ENCODE results near the gene FBLIM1.
"Not testable (repeated sequence)": the region's sequence is repeated elsewhere in the genome, so short reads cannot be mapped to it uniquely, and the experiment has no call there.

The FBLIM1 gene

DNA sequence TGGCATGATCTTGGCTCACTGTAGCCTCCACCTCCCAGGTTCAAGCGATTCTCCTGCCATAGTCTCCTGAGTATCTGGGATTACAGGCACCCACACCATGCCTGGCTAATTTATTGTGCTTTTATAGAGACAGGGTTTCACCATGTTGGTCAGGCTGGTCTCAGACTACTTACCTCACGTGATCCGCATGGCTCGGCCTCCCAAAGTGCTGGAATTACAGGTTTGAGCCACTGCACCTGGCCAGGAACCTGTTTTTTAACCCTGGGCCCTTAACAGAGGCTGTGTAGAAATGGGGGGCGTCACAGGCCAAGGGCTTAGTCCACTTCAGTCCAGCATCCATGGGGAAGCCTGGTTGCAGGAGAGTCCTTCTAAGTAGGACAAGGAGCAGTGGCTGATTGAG, 9.3 kb downstream of the FBLIM1 start:
- DNase-seq (ENCODE audit: low read depth, low spot score): no peak

DNA sequence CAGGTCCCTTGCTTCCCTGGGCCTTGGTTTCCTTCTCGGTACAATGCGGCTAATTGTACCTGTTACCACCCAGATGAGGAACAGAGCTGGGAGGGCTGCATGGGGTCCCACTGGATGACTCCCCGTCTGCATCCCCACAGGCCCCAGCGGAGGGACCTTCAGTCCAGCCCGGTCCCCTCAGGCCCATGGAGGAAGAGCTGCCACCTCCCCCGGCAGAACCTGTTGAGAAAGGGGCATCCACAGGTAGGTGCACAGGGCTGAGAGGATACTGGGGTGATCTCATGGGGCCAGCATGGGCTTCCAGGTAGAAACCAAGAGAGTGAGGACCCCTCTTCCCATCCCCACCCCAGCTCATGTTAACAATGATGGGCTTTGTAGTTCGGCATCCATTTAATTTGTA, 9.8 kb downstream of the FBLIM1 start:
- DNase-seq (ENCODE audit: low read depth, low spot score): no peak

DNA sequence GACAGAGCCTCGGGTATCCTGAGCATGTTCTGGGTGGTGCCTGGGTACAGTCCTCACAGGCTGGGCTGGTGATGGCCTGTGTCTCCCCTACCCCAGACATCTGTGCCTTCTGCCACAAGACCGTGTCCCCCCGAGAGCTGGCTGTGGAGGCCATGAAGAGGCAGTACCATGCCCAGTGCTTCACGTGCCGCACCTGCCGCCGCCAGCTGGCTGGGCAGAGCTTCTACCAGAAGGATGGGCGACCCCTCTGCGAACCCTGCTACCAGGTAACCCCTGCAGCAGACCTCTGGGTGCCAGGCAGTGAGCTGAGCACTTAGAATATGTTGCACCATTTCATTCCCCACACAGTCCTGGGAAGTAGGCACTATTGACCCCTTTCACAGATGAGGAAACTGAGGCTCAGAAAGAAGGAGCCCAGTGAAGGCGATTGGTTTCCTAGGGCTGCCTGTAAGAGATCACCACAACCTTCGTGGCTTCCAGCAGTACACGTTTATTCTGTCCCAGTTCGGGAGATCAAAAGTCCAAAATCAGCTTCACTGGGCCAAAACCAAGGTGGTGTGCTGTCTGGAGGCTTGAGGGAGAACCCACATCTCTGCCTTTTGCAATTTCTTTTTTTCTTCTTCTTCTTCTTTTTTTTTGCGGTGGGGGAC, 11.8 kb downstream of the FBLIM1 start:
- DNase-seq (ENCODE audit: low read depth, low spot score): no peak

DNA sequence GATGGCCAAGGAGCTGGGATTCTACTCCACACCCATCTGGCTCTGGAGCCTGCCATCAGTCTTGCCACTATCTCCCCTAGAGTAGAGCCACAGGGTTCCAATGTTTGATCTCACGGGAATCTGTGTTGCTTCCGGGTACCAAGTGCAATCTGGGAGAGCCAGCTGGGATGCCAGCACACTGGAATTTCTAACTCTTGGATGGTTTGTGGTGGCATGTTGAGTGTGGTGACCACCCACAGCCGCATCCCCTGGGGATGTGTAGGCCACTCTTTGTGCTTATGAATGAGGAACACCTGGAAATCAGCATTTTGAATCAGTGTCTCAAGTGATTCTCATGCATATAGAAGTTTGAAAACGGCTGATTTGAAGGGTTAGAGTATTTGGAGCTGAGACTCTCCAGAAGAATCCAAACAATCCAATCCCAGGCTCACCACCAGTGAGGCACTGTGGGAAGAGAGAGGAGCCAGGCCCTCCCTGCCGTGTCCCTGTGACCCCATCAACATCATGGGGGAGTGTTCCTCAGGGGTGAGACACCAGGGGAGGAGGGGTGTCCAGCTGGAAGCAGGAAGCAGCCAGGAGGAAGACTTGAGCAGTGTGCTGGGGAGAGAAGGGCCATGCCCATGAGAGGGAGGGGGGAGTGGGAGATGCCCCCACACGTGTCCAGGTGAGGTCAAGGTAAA, 13.4 kb downstream of the FBLIM1 start:
- DNase-seq (ENCODE audit: low read depth, low spot score): no peak

DNA sequence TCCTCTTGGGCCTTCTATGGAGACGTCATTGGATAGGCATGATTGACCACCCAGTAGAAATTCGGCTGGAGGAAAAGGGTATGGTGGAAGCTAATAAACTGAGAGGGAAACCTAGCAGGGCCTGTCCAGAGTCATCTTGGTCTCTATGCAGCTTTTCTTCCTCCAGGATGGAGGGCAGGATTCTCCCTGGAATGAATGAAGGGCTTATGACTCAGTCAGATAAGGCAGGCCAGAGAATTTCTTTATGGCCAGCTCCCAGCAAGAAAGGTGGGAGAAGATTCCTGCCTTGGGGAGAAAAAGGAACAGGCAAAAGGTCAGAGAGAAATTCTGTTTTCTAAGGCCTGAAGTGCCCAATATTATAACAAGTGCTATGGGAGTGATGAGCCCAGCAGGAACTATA, 17.1 kb downstream of the FBLIM1 start:
- DNase-seq (ENCODE audit: low read depth, low spot score): no peak

DNA sequence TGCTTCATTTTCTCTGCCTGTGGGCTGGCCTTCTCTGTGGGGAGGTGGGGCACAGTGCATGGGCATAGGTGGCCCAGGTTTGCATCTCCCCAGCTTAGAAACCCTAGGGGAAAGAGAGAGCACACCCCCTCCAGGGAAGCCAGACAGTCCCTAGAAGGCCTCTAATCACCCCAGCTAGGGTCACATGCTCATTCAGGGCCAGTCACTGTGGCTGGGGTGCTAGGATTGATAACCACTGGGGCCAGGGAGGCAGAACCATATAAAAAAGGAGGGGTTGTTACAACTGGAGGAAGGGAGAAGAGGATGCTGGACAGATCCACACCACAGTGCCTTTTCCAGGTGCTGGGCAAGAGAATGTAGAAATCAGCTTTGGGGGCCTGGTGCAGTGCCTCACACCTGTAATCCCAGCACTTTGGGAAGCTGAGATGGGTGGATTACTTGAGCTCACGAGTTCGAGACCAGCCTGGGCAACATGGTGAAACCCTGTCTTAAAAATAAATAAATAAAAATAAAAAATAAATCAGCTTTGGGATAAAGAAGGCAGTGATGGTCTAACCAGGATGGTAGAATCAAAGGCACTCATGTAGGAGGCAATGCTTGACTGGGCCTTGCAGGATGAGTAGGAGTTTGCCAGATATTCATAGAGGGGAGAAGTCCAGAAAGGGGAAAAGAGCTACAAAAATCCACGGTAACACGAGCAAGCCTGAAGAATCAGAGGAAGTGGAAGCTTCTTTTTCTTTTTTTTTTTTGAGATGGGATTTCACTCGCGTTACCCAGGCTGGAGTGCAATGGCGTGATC, 19.5 kb downstream of the FBLIM1 start:
- DNase-seq (ENCODE audit: low read depth, low spot score): no peak

DNA sequence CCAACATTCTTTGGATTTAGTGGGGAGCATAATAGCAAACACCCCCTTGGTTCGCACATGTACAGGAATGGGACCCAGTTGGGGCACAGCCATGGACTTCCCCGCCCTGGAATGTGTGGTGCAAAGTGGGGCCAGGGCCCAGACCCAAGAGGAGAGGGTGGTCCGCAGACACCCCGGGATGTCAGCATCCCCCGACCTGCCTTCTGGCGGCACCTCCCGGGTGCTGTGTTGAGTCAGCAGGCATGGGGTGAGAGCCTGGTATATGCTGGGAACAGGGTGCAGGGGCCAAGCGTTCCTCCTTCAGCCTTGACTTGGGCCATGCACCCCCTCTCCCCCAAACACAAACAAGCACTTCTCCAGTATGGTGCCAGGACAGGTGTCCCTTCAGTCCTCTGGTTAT, 27.1 kb downstream of the FBLIM1 start:
- DNase-seq (ENCODE audit: low read depth, low spot score): no peak

DNA sequence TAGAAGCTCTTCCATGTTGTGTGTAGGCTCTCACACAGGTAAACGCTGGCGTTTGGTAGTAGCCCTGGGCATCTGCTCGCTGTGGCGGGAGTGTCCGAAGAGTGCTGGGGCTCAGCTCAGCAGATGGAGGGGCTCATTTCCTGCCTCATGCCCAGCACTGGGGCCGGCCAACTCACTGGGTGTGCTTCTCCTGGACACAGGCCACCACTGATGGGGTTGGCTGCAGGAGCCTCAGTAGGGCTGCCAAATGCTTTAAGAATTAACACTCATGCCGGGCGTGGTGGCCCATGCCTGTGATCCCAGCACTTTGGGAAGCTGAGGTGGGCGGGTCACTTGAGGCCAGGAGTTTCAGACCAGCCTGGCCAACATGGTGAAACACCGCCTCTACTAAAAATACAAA, 28.0 kb downstream of the FBLIM1 start:
- peak; percentile 74 for DNase-seq (ENCODE audit: low read depth, low spot score)

DNA sequence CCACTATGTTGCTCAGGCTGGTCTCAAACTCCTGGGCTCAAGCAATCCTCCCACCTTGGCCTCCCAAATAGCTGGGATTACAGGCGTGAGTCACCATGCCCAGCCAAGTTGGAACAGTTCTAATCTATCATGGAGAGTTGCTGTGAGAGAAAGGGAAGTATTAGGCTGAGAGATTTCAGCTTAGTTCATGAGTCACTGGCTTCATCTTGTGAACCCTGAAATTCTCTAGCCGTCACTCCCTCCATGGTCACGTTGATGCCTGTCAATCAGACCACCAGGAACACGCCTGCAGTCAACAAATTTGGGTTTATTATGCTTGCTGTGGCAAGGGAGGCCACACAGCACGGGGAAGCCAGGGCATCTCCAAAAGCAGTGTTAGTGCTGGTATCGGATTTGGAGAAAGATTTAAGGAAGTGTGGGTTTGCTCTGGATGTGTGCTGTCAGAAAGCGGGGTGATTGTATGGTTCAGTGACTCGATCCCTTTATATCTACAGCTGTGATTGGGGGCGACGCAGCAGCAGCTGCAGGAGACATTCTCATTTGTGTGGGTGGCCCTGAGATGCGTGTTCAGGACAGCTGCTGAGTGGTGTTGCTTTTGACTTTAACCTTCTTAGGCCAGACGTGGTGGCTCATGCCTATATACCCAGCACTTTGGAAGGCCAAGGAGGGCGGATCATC, 30.2 kb downstream of the FBLIM1 start:
- DNase-seq (ENCODE audit: low read depth, low spot score): peak; percentile 57

DNA sequence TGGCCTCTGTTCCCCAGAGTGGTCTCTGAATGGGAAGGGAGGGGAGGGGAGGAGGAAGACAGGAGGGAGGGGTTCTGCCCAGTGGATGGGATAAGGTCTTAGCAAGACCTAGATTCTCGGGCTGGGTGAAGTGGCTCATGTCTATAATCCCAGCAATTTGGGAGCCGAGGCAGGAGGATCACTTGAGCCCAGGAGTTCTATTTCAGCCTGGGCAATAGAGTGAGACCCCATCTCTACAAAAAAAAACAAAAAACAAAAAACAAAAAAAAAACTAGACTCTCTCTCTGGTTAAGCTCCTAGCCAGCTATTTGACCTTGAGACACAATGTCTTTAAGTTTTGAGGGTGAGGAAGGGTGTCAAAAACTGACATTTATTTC, 37.5 kb downstream of the FBLIM1 start:
- DNase-seq (ENCODE audit: low read depth, low spot score): no peak

DNA sequence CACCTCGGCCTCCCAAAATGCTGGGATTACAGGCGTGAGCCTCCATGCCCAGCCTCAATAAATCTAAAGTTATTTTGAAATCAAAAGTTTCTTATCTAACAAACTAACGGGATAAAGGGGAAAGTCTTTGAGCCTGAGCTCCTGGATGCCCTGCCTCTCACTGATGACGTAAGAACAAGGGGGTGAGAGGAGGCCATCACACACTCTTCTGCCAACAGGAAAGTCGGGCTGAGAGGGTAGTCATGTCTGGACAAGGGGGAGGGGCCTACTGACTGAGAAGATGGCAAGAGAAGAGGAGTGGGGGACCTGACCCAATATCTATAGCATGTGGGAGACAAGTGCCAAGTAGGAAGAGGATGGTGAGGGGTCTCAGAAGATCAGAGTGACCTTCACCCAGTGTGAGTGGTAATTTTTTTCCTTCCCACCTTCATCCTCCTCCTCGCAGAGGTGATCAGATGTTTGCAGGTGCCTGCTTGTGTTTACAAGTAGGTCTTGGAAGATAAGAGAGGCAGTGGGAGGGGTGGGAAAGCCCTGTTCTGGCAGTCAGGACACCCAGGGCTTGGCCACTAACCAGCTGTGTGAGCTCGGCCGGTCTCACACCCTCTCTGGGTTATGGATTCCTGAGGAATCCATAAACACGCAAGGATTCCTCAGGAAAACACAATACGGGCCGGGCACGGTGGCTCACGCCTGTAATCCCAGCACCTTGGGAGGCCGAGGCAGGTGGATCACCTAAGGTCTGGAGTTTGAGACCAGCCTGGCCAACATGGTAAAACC, 39.2 kb downstream of the FBLIM1 start:
- no peak for DNase-seq (ENCODE audit: low read depth, low spot score)

DNA sequence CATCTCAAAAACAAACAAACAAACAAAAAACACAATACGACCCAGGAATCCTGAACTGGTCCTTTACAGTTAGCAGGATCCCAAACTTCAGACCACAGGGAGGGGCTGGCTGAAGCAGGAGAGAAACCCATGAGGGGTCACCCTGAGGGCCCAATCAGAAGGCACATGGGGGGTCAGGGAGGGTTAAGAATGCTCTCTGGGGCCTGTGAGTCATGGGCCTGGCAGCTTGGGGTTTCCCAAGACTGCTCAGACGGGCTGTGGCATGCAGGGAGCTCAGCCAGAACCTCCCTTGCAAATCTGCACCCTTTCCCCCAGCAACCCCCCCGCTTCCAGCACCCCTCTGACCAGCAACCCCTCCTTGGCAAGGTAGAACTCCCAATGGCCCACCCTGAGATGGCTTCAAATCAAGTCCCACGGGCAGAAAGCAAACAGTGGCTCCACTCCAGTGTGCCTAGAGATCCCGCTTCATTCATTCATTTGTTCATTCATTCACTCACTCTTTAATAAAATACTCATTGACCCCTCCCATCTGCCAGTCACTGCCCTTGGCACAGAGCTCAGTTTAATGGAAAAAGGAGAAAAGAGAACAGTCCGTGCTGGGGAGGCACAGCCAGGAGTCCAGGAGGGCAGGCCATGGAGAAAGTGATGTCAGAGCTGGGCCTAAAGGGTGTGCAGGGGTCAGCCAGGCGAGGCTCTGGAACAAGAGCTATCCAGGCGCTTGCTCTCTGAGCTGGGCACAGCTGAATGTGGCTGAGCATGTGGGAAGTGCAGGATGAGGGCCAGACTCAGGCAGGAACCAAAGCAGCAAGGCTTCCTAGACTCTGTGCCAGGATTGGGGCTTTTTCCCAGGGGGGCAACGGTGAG, 40.6 kb downstream of the FBLIM1 start:
- peak; percentile 99 for DNase-seq (ENCODE audit: low read depth, low spot score)

DNA sequence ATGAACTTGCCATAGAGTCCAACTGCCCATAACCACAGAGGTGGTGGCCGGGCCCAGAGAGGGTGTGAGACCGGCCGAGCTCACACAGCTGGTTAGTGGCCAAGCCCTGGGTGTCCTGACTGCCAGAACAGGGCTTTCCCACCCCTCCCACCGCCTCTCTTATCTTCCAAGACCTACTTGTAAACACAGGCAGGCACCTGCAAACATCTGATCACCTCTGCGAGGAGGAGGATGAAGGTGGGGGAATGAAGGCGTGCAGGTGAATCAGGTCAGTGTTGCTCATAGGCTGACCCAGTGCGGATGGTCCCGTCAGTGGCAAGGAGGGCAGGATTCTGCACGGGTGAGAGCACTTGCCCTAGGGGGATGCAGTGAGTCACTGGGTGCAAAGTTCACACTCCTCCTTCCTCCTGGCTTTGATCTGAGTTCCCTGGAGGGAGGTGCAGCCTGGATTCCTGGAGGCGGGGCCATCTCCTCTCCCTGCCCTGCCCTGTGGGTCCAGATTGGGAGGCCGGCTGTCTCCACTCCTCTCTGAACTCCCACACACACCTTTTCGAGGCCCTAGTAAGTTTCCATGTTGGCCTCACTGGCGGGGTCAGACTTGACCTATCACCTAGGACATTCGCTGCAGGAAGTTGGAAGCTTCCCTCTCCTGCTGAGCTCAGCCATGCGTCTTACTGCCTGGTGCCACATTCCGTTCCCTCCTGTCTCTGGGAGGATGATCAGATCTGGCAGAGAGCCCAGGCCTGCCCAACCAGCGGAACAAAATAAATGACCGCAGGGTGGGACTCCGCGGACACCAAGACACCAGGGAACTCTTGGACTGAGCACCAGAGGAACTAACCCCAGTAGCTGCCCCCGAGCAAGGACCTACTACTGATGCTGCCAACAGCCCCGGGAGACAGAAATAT, 41.6 kb downstream of the FBLIM1 start:
- DNase-seq (ENCODE audit: low read depth, low spot score): peak; percentile 58

DNA sequence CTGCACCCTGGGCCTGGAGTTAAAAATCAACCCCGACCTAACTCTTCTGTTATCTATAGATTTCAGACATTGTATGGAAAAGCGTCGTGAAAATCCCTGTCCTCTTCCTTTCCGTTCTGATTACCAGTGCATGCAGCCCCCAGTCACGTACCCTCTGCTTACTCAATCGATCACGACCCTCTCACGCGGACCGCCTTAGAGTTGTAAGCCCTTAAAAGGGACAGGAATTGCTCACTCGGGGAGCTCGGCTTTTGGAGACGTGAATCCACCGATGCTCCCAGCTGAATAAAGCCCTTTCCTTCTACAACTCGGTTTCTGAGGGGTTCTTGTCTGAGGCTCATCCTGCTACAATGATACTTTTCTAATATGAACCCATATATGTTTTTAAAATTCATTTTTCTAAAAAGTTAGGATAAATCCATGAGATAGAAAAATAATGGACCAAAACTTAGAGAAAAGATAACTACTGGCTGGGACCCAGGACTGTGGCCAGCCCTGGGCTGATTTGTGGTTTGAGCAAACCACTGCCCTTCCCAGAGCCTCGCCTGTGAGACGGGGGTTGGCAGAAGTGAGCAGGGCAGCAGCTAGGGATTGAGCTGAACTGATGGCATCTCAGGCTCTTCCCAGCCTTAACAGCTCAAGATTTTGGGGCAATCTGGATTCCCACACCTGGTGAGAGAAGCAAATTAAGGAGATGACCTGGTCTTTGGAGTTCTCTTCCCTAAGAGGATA, 43.8 kb downstream of the FBLIM1 start:
- peak; percentile 87 for DNase-seq (ENCODE audit: low read depth, low spot score)

DNA sequence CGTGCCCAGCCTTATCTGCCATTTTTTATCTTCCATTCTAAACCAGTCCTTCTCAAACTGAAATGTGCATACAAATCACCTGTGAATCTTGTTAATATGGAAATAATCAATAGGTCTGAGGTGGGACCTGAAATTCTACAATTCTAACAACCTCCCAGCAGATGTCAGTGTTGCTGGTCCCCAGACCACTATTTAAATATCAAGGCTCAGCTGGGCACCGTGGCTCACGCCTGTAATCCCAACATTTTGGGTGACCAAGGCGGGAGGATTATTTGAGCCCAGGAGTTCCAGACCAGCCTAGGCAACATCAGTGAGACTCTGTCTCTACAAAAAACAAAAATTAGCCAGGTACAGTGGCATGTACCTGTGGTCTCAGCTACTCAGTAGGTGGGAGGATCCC, 44.8 kb downstream of the FBLIM1 start:
- DNase-seq (ENCODE audit: low read depth, low spot score): peak; percentile 67

DNA sequence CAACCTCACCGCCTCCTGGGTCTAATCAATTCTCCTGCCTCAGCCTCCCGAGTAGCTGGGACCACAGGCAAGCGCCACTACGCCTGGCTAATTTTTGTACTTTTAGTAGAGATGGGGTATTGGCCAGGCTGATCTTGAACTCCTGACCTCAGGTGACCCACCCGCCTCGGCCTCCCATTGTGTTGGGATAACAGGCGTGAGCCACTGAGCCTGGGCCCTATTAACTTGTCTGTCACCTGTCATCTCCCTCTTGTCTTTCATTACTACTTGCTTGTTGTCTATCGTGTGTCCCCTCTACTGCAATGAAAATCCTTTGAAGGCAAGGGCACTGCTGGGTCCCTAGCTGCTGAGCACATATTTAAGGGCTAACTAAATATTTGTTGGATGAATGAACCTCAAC, 45.5 kb downstream of the FBLIM1 start:
- DNase-seq (ENCODE audit: low read depth, low spot score): no peak

DNA sequence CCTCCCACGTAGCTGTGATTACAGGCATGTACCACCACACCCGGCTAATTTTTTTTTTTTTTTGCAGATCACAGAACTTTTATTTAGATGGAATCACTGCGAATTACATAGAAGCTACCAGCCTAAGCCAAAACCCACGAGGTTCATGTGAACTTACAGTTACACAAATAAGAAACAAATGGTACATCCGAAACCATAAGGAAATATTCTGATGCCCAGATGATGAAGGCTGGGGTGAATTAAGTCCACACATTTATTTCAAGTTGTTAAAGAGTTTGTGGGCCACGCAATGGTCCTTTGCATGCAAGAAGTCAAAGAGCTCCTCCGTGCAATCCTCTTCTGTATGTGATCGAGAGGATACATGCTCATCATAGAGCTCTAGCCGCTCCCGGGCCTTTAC, 48.5 kb downstream of the FBLIM1 start:
- no peak for DNase-seq (ENCODE audit: low read depth, low spot score)

DNA sequence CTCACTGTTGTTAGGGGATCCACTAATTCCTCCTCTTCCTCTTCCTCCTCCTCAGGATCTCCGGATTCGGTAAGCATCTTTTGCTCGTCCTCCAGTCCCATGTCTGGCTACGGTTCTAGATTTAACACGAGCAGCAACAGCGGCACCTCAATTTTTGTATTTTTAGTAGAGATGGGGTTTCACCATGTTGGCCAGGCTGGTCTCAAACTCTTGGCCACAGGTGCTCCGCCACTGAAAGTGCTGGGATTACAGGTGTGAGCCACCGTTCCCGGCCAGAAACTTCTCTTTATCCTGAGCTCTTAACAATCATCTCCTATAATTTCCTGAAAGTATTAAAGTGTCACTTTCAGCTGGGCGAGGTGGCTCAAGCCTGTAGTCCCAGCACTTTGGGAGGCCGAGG, 49.0 kb downstream of the FBLIM1 start, which contains the start of gene UQCRHL:
Gene UQCRHL (minus strand): TSS at position 101 of the 400 bp plus-strand sequence. CDS start 0 bp downstream, at position 101.
- not testable (repeated sequence) for DNase-seq (ENCODE audit: low read depth, low spot score)

DNA sequence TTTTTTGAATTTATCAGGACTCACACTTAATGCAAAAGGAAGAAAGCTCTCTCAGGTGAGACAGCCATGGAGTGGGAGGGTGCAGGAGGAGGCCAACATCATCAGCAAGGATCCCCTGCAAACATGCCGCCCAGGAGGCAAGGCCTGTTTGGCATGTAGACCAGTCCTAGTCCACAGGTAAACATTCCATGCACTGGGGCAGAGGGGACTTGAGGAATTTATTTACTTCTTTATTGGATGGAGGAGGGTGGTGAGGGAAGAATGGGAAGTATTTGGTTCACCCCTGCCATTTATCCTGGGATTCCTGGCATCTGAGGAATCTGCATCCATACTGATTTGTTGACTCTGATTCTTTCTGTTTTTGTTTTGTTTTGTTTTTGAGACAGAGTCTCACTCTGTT, 50.4 kb downstream of the FBLIM1 start:
- DNase-seq (ENCODE audit: low read depth, low spot score): peak; percentile 49

Data from astrocyte of the hippocampus (primary cell).